GM19035 (cell line): Measurements from ENCODE around the gene RFX1.

Source experiments
- ATAC-seq: cut with Tn5 transposase; IDR thresholded peaks from one replicate; pipeline ENCODE4 v1.9.1; 2021; ENCODE audit not compliant: unreplicated experiment

Gene RFX1

DNA sequence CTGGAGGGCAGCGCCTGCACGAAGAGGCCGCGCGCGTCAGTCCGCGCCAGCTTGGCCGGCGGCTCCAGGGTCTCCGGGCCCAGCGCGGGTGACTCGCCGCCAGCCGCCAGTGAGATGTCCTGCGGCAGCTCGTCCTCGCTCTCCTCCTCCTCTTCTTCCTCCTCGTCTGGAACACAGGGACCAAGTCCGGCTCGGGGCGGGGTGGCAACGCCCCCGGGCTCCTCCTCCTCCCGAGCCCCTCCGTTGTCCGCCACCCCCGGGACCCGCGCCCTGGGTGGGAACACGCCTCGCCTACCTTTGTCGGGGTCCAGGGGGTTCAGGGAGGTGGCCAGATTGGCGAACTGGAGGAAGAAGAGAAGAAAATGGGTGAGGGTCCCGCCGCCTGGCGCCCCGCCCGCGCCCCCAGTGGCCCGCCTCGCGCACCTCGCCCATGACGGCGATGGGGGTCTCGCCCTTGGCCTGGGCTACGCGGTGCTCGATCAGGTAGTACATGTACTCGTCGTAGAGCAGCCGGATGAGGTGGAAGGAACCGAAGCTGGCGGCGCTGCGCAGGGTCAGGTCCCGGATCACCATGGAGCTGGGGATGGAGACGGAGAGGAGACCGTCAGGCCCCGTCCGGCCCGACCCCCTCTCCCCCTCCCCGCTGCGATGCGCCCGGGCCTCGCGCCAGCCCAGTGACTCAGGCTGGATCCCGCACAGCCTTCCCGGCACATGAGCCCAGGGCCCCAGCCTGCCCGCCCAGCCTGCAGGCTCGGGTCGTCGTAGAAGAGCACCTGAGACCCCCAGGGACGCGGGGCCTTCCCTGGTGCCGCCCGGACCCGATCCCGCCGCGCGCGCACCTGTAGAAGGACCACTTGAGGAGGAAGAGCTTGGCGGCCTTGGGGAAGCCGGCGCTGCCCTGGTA, 43.2 kb downstream of the RFX1 start:
- no peak for ATAC-seq

- ATAC-seq, result no peak
Observed at GRCh38 chr19:13961826-13962698, 44.1 kb downstream of the RFX1 start.

DNA sequence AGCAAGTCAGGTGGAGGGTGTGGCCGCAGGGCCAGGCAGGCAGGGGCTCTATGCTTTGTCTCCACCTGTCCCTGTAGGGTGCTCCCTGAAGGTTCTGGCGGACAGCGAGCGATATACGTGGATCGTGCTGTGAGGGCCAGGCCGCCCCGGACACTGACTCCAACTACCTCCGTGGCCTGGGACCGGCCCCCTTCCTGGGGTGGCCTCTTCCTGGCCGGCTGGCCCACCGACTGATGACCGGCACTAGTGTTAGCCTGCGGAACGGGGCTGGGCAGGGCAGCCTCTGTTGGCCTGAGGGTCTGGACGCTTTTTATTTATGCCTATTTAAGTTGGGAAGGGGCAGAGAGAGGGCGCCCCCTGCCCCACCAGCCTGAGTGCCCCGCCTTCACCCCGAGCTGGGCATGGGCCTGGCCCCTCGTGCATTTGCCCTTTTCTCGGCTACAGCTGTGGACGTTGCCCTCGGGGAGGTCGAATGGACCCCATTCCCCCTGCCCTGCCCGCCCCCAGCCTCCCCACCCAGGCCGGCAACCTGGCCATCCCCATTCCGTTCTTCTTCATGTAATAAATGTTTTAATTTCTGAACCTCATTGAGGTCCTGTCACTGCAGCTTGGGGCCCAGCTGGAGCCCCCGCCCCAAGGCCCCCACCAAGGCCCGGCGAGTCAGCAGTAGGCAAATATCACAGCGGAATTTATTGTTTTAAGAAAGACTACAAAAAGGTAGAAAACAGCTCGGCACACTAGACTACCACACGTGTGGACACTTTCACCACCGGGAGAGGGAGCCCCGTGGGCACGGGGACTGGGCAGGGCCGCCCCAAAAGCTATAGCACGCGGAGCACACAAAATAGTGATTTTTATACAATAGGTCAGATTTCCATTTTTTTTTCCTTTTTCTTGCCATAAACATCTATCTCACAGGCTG, 45.0 kb downstream of the RFX1 start:
- ATAC-seq, result no peak

DNA sequence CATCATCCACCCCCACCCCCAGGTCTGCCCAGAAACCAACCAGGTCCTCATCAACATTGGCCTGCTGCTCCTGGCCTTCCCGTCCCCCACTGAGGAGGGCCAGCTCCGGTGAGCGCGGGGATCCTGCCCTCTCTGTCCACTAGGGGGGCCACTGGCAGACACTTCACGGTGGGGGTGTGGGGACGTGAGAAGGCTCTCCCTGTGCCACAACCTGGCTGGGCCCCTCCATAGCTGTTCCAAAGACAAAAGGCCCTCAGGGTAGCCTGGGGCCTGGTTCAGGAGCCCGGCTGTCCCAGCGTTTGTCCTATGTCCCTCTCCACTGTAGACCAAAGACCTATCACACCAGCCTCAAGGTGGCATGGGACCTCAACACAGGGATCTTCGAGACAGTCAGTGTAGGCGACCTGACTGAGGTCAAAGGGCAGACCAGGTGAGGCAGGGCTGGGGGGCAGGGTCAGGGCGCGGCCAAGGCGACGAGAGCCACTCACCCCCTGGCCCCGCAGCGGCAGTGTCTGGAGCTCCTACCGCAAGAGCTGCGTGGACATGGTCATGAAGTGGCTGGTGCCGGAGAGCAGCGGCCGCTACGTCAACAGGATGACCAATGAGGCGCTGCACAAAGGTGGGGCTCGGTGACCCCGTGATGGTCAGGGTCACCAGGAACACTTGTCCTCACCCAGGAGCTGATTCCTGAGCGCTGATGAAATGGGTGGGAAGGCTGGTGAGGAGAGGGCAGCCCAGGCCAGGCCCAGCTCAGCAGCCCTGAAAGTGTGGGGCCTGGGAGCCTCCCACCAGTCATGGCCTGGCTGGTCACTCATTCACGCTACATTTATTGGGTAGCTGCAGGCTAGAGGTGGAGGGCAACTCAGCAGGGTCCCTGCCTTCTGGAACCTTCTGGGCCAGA, 45.9 kb downstream of the RFX1 start:
- ATAC-seq, result no peak

GRCh38 chr19:13959141-13959961, 46.8 kb downstream of the RFX1 start:
- ATAC-seq, result no peak

GRCh38 chr19:13958043-13958442, 48.1 kb downstream of the RFX1 start:
- ATAC-seq, result no peak

DNA sequence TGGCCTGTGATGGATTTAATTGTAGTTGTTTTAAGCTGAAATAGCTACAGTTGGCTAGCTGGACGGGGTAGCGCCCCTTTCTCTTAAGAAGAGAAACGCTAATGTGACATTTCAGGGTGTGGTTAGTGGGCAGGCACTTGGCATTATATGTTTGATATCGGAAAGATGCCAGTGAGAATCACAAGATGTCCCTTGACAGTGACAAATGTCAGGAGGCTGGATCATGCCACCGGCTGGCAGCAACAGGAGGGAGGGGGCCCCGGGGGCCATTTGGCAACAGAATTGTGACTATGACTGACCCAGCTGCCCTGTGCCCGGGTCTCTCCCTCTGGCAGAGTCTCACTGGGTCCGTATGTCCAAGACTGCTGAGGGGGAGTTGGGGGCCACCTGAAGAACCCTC, 49.1 kb downstream of the RFX1 start:
- ATAC-seq, result no peak

- no peak for ATAC-seq
Observed at GRCh38 chr19:13956365-13956744, 49.8 kb downstream of the RFX1 start.

DNA sequence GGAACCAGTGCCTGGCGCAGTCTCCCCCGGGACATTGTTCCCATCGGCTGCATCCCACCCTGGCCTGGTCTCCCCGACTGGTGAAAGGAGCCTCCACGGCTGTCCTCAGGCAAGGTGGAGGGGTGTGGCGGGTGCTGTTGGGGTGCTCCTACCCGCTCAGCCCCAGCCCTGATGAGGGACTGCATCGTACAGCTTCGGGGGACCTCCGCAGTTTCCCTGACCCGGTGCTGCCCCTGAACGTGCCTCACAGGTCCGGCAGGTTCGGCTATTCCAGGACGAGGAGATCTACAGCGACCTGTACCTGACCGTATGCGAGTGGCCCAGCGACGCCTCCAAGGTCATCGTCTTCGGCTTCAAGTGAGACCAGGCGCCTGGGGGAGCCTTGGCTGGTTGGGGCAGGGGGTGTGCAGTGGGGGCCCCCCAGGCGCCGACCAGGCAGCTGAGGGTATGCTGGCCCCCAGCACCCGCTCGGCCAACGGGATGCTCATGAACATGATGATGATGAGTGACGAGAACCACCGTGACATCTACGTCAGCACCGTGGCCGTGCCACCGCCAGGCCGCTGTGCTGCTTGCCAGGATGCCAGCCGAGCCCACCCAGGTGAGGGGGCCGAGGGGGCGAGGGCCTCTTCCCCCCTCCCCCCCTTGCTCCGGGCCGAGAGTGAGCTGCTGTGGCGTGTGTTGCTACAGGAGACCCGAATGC, 50.3 kb downstream of the RFX1 start:
- ATAC-seq, result no peak

DNA sequence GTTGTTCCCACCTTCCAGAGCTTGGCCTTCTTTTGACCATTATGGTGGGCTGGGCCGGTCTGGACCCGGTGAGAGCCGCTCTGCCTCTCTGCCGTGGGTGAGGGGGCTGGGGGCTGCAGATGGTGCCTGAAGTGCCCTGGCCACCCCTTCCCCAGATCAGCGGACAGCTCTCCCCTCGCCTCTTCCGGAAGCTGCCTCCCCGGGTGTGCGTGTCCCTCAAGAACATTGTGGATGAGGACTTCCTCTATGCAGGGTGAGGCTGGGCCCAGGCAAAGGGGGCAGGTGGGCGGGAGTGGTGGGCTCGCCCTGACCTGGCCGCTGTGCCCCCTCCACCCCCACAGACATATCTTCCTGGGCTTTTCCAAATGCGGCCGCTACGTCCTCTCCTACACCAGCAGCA, 51.9 kb downstream of the RFX1 start:
- no peak for ATAC-seq

- ATAC-seq, result no peak
Observed at GRCh38 chr19:13952931-13953531, 53.1 kb downstream of the RFX1 start.

- peak; percentile 98 for ATAC-seq
Observed at GRCh38 chr19:13952154-13952930, 53.8 kb downstream of the RFX1 start, which contains the start of gene DCAF15. DCAF15 (plus strand) TSS chr19:13952509; CDS start chr19:13952513, 4 bp downstream.

DNA sequence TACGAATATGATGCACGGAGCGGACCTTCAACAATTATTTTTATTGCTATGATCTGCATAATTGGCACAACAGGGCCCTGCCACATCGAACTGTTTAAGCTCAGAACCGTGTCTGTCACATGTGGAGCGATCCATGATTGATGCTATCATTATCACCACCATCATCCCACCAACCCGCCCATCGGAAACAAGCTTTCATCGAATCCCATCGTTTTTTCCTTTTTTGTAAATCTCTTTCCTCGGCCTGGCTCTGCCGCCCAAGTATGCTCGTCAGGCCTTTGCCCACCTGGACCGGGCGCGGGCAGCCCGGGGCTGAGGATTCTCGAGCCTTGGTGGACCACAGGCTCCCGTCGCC, 54.3 kb downstream of the RFX1 start:
- peak; percentile 6 for ATAC-seq

DNA sequence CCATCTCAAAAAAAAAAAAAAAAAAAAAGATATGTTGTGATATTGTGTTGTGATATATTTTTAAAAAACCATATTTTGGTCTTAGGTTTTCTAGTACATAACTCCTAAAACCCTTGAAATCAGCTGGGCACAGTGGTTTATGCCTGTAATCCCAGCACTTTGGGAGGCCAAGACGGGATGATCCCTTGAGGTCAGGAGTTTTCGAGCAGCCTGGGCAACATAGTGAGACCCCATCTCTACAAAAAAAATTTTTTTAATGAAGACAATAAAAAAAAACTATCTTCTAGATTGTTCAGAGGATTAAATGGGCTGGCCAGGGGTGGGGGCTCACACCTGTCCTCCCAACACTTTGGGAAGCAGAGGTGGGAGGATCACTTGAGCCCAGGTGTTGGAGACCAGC, 55.1 kb downstream of the RFX1 start:
- no peak for ATAC-seq

- ATAC-seq, result no peak
Observed at GRCh38 chr19:13946414-13946813, 59.7 kb downstream of the RFX1 start.

GRCh38 chr19:13942023-13942684, 64.0 kb downstream of the RFX1 start:
- no peak for ATAC-seq
